ENCODE results near the gene ETV4. TPM values are rescaled to one million over a fixed set of nuclear protein-coding genes. Genes with fewer than 3 reads are reported as not detected.
A peak's percentile ranks its signal among the peaks of the same experiment; 100 is the strongest.

ETV4 gene
- total RNA-seq, 3 donors from 2014 or later: 2.0 to 2.9 TPM; not detected in 1

GRCh38 chr17:43531082-43531378, 15.1 kb downstream of the ETV4 start:
- H3K4me1 ChIP-seq: peaks cover 0 to 5% of the 10 kb centered on the region in 2 donors
- intact Hi-C loops (cut with DNase I; ENCODE audit: low total_unique reads): no loop called here
- peak overlapping the region; percentile 64 to 68 for H3K27ac ChIP-seq
- no peaks in the 10 kb centered on the region for H3K9me3 ChIP-seq
- no peaks in the 10 kb centered on the region for H3K36me3 ChIP-seq
- no peaks in the 10 kb centered on the region for H3K27me3 ChIP-seq
- TF ChIP-seq POLR2AphosphoS5 (IDR thresholded peaks at IDR 0.05) (no peak), POLR2A (IDR thresholded peaks at IDR 0.05) (no peak)
- TF ChIP-seq, protein P1, sequence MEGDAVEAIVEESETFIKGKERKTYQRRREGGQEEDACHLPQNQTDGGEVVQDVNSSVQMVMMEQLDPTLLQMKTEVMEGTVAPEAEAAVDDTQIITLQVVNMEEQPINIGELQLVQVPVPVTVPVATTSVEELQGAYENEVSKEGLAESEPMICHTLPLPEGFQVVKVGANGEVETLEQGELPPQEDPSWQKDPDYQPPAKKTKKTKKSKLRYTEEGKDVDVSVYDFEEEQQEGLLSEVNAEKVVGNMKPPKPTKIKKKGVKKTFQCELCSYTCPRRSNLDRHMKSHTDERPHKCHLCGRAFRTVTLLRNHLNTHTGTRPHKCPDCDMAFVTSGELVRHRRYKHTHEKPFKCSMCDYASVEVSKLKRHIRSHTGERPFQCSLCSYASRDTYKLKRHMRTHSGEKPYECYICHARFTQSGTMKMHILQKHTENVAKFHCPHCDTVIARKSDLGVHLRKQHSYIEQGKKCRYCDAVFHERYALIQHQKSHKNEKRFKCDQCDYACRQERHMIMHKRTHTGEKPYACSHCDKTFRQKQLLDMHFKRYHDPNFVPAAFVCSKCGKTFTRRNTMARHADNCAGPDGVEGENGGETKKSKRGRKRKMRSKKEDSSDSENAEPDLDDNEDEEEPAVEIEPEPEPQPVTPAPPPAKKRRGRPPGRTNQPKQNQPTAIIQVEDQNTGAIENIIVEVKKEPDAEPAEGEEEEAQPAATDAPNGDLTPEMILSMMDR (IDR thresholded peaks at IDR 0.05): no peak
- peak overlapping the region in 2 of 3 donors; percentile 25 to 41 for H3K4me3 ChIP-seq
- no peak for DNase-seq (ENCODE audit: low spot score in 2 of 2)

GRCh38 chr17:43530288-43531081, 15.7 kb downstream of the ETV4 start:
- peaks cover 0 to 5% of the 10 kb centered on the region in 2 donors for H3K4me1 ChIP-seq
- no peaks in the 10 kb centered on the region for H3K9me3 ChIP-seq
- intact Hi-C loops (cut with DNase I; ENCODE audit: low total_unique reads): no loop called here
- TF ChIP-seq POLR2AphosphoS5 (IDR thresholded peaks at IDR 0.05) (peak in 2 of 3 donors; percentile 6 to 25), POLR2A (IDR thresholded peaks at IDR 0.05) (no peak)
- DNase-seq (ENCODE audit: low spot score in 2 of 2): peak in 1 of 2 donors; percentile 79
- H3K27ac ChIP-seq: peak overlapping the region; percentile 64 to 68
- H3K36me3 ChIP-seq: no peaks in the 10 kb centered on the region
- peak overlapping the region in 2 of 3 donors; percentile 25 to 41 for H3K4me3 ChIP-seq
- no peaks in the 10 kb centered on the region for H3K27me3 ChIP-seq

DNA sequence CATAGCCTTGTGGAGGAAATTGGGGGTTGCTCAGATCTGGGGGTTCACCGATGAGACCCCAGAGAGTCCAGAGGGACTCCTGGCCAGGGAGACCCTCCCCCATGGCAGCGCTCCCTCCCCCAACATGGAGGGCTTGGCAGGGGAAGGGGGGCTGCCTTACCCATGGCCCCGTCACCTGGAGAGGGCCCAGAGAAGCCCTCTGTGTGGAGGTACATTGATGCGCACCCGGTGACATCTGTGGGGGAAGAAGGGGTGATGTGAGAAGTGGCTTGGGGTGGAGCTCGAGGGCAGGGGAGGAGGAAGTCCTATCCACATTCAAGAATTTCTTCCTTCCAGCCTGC, 16.2 kb downstream of the ETV4 start:
- no peak for DNase-seq (ENCODE audit: low spot score in 2 of 2)
- Histone ChIP-seq H3K9me3 (no peaks in the 10 kb centered on the region), H3K4me3 (peak overlapping the region in 1 of 3 donors; percentile 41), H3K4me1 (peaks cover 0 to 5% of the 10 kb centered on the region in 2 donors), H3K27me3 (no peaks in the 10 kb centered on the region), H3K27ac (peak overlapping the region; percentile 64 to 68), H3K36me3 (no peaks in the 10 kb centered on the region)
- intact Hi-C loops (cut with DNase I; ENCODE audit: low total_unique reads): no loop called here
- TF ChIP-seq, protein P1 (IDR thresholded peaks at IDR 0.05): no peak
- no peak for TF ChIP-seq POLR2A (IDR thresholded peaks at IDR 0.05)
- TF ChIP-seq POLR2AphosphoS5 (IDR thresholded peaks at IDR 0.05): no peak

DNA sequence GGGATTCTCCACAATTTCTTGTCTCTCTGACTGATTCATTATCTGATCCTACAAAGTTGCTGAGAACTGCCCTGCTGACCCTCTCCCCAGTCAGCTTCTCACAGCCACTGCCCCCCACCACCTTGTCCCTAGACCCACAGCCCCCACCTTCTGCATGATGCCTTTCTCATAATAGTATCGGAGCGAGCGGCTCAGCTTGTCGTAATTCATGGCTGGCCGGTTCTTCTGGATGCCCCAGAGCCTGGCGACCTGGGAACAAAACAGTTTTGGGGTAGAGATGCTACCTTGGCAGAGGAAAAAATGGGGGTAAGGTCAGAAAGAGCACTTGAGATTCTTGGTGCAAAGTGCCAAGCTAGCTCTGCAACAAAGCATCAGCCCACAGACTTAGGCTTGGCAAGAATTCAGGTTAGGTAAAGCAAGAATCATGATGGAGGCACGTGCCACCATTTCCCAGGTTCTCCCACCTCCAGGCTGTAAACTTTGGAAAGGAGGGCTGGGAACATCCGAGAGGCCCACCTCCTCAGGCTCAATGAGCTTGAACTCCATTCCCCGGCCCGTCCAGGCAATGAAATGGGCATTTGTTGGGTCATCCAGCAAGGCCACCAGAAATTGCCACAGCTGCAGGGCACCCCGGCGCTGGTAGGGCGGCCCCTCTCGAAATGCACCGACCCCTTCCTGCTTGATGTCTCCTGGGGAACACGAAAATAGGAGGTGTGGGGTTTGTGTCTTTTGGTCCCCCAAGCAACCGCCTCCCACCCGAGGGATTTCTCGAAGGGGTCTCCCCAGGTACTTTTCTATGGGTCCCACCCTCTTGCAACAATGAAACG, 16.9 kb downstream of the ETV4 start:
- Histone ChIP-seq H3K27ac (peak overlapping the region; percentile 64 to 68), H3K4me1 (peaks cover 0 to 5% of the 10 kb centered on the region in 2 donors), H3K27me3 (no peaks in the 10 kb centered on the region), H3K4me3 (no peak overlapping the region), H3K9me3 (no peaks in the 10 kb centered on the region), H3K36me3 (no peaks in the 10 kb centered on the region)
- intact Hi-C loops (cut with DNase I; ENCODE audit: low total_unique reads): no loop called here
- TF ChIP-seq POLR2A (IDR thresholded peaks at IDR 0.05) (no peak), POLR2AphosphoS5 (IDR thresholded peaks at IDR 0.05) (no peak)
- TF ChIP-seq, protein P1 (IDR thresholded peaks at IDR 0.05): no peak
- no peak for DNase-seq (ENCODE audit: low spot score in 2 of 2)

DNA sequence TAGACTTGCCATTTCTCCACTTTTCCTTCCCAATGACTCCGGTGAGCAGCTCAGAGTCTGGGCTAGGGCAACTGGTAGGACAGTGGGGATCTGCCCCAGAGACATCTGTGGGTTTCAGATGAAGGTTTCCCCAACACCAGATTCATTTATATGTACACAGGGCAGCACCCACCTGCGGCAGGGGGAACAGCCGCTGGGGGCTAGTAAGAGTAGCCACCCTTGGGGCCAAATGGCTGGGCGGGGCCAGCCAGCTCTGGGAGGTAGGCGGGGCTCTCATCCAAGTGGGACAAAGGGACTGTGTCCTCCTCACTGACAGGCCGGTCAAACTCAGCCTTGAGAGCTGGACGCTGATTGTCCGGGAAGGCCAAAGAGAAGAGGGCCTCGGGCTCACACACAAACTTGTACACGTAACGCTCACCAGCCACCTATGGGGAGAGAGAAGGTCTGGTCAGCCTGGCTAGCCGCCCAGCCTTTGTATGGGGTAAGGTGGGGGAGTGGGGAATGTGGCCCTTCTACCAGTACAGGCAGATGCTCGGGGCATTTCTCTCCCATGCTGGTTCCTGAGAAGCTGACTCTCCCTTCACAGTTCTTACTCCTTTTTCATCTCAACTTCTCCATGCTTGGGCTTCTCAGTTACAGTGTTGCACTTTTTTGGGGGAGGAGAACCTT, 17.7 kb downstream of the ETV4 start:
- Histone ChIP-seq H3K9me3 (no peaks in the 10 kb centered on the region), H3K36me3 (no peaks in the 10 kb centered on the region), H3K27me3 (no peaks in the 10 kb centered on the region), H3K4me1 (peaks cover 0 to 5% of the 10 kb centered on the region in 2 donors), H3K4me3 (no peak overlapping the region), H3K27ac (peak overlapping the region; percentile 19 to 59)
- TF ChIP-seq, protein P1 (IDR thresholded peaks at IDR 0.05): no peak
- TF ChIP-seq POLR2AphosphoS5 (IDR thresholded peaks at IDR 0.05): no peak
- no peak for TF ChIP-seq POLR2A (IDR thresholded peaks at IDR 0.05)
- intact Hi-C loops (cut with DNase I; ENCODE audit: low total_unique reads): no loop called here
- no peak for DNase-seq (ENCODE audit: low spot score in 2 of 2)

All from breast epithelium (tissue), 4 donors.